ENCODE measurements around the gene RPS19BP1.

- no peak for TF ChIP-seq CTCF (IDR thresholded peaks at IDR 0.05; ENCODE audit: borderline replicate concordance, extremely low read depth, low read length, poor library complexity, severe bottlenecking)
- no peak for TF ChIP-seq EZH2 (IDR thresholded peaks at IDR 0.05; ENCODE audit: borderline replicate concordance, low read depth, low read length, severe bottlenecking)
These were observed 14.5 kb upstream of the RPS19BP1 start for GRCh38 chr22:39546889-39547586.

Data from DND-41 (cell line).